GM12874 (cell line): ENCODE measurements around the gene ST3GAL5.

Experiments
- CTCF ChIP-seq: IDR thresholded peaks from 2 replicates; pipeline ENCODE4 v1.5.1; 2011; ENCODE audit warnings: low read depth, mild to moderate bottlenecking, control low read depth, low read length, moderate library complexity; ENCODE audit not compliant: insufficient read depth

Gene ST3GAL5

GRCh38 chr2:85888684-85889626, at the start of gene ST3GAL5:
TSS of gene ST3GAL5 (minus strand) at chr2:85888990. CDS start at chr2:85888905, 85 bp downstream.
- peak; percentile 82 for TF ChIP-seq CTCF

- TF ChIP-seq CTCF: no peak
Observed at GRCh38 chr2:85938456-85938855, 49.7 kb upstream of the ST3GAL5 start.

GRCh38 chr2:85937069-85937439, 48.3 kb upstream of the ST3GAL5 start:
- no peak for TF ChIP-seq CTCF

GRCh38 chr2:85936421-85937068, 47.8 kb upstream of the ST3GAL5 start:
- TF ChIP-seq CTCF: no peak

- no peak for TF ChIP-seq CTCF
Observed at GRCh38 chr2:85935746-85936208, 47.0 kb upstream of the ST3GAL5 start.

GRCh38 chr2:85935170-85935745, 46.5 kb upstream of the ST3GAL5 start:
- TF ChIP-seq CTCF: no peak
